HG02973 (cell line): ENCODE results near the gene SH3RF3.
"Not testable (repeated sequence)": the region's sequence is repeated elsewhere in the genome, so short reads cannot be mapped to it uniquely, and the experiment has no call there.

ENCODE experiments used
- ATAC-seq: cut with Tn5 transposase; IDR thresholded peaks from one replicate; pipeline ENCODE4 v1.9.1; 2021; ENCODE audit warnings: moderate library complexity; ENCODE audit not compliant: unreplicated experiment

Gene SH3RF3

DNA sequence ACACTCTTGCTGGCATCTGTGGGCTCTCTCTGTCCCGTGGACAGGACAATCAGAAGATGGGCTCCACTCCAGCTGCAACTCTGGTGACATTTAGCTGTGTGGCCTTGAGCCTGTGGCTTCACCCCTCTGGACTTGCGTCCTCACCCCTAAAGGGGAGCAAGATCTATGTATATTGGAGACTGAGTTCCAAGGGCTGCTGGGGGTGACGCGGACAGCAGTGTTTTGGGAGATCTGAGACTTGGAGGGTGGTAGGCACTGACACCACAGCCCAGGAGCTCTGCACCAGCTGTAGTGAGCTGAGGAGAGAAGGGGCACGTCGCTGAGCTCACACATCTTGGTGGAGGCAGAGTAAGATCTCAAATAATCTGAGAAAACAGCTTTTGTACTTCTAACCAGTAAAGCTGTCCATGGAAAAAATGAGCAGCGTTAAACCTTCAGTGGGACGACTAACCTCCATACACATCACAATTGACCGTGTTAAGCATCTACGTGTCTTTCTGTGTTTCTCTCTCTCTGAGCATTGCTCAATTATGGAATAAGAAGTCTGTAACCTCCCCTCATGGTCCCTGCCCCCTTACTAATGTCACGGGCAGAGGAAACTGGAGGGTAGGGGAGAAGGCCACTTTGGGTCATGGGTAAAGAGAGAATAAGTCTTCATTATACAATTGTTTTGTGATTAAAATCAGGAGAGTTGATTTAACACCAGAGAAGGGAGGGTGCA, 85.8 kb downstream of the SH3RF3 start:
- no peak for ATAC-seq

DNA sequence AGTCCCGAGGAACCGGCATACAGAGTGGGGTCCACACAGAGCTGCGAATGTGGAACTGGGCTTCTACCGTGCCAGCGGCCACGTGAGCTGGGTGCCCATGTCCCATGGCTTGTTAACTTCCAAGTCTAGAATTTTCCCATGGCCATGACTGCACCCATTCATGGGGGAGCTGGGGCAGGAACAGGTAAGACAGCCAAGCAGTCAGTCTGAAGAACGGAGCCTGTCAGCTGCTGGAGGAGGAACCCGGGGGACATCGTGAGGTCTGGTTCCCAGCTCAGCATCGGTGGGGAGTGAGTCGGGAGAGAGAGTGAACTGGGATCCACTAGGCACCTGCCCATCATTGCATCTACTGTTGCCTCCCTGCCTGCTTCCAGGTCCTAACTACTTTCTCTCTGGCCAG, 86.9 kb downstream of the SH3RF3 start:
- no peak for ATAC-seq

DNA sequence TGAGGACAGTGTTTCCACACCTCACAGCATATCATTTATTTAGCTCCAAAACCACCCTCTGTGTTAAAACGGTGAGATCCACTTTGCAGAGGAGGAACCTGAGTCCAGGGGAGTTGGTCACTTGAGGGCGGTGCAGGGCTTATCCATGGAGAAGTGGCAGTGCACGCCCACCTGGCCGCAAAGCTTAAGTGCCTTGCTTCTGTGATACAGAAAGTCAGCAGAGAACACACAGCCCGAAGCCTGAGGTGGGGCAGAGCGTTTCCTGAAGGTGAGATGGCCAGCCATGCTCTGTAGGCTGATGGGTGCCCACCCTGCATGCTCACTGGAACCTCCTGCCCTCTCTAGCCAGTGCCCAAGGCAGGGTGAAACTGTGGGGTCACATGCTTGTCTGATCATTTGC, 87.3 kb downstream of the SH3RF3 start:
- ATAC-seq = no peak

DNA sequence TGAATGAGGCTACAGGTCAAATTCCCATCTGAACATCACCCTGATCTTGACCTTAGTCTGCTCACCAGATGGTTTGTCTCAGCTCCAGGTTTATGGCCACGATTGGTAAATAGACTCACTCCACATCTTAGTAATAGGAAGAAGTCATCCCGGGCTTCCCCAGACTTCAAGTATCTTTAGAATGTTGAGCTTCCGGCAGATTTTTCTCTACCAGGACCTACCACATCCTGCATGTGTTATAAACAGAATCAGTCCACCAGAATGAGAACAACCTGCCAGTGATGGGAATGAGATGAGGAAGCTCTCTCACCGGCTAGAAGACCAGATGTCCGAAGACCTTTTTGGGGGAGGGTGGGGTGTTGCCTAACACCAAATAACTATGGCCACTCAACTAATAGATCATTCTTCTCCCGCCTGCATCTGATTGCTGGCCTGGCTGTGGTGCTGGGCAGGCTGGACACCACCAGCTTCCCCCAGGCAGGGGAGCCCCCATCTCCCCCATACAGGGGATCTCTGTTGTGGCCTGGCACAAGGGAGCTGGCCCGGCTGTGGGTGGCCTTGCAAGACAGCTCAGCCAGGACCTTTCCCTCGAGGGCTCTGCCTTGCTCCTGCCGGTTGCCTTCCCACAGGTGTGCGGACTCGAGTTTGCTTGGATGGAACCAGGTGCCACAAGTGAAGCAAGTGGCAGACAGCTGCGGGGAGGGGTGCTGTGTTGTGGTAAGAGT, 88.5 kb downstream of the SH3RF3 start:
- no peak for ATAC-seq

DNA sequence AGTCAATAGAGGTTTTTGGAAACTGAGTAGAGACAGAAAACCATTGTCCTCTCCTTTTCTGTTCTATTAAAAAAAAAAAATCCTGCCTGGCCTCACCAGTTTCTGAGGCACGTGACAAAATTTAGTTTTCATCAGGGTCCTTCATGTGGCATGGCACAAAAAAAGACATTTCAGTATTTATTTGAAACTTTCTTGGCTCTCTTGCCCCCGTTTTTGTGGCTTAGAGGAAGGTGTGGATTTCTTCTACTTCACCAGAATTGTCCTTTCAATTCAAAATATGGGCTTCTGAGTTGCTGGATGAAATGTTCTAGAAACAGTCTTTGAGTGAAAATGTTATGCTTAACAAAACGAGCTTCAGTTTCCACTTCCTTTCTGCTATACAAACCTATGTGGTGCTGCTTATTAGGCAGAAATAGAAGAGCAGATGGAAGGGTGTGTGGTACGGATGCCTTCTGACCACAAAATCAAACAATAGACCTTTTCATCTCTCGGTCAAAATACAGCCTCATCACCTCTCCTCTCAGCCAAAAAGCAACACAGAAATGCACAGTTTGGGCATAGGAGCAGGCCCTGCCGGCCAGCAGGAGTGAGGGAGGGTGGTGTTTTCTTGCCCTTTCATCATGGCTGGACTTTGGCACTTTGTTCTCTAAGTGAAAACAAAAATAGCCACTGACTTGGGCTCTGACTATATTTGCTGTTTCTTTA, 89.2 kb downstream of the SH3RF3 start:
- no peak for ATAC-seq

DNA sequence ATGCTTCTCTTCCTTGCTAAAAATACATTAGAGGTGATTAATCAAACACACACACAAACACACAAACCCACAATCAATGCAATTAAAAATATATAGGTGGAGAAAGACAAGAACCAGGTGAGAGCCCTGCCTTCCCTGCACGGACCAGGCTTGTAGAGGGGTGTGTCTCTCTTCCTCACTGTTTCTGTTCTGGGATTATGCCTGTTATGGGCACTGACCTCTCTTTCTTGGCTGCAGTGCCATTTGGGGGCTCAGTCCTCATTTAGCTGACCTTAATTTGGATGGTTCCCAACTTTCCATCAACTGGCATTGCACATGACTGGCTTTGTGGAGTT, 89.8 kb downstream of the SH3RF3 start:
- no peak for ATAC-seq

DNA sequence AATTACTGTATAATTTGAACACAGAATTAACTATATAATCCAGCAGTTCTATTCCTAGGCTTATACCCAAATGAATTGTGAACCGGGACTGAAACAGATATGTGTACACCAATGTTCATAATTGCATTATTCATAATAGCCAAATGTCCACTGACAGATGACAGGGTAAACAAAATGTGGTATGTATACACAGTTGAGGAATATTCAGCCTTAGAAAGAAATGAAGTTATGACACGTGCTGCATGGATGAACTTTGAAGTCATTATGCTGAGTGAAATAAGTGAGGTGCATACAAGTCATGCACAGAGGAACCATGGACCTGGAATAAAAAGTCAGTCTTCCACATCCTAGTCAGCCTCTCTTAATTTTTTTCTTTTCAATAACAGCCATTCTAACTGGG, 91.9 kb downstream of the SH3RF3 start:
- ATAC-seq = no peak

DNA sequence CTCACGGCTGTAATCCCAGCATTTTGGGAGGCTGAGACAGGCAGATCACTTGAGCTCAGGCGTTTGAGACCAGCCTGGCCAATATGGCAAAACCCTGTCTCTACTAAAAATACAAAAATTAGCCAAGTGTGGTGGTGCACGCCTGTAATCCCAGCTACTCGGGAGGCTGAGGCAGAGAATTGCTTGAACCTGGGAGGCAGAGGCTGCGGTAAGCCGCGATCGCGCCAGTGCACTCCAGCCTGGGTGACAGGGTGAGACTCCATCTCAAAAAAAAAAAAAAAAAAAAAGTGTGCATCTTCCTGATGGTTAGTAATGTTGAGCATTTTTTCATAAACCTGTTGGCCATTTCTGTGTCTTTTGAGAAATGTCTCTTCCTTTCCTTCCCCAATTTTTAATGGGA, 92.3 kb downstream of the SH3RF3 start:
- ATAC-seq = not testable (repeated sequence)

DNA sequence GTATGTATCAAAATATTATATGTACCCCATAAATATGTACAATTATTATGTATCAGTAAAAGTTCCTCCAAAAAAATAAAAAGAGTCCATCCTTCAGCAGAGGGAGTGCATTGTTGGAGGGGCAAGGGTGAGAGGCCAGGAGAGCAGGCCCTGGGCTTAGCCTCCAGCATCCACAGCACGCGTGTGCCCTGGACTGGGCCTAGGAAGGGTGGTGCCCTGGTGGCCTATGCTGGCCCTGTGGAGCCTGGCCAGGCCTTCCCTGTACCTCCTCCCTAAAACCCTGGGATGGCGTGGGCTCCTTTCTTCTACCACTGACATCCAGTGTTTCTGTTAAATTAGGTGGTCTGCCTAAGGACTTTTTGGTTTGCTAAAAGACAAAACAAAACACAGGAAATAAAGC, 93.4 kb downstream of the SH3RF3 start:
- no peak for ATAC-seq

DNA sequence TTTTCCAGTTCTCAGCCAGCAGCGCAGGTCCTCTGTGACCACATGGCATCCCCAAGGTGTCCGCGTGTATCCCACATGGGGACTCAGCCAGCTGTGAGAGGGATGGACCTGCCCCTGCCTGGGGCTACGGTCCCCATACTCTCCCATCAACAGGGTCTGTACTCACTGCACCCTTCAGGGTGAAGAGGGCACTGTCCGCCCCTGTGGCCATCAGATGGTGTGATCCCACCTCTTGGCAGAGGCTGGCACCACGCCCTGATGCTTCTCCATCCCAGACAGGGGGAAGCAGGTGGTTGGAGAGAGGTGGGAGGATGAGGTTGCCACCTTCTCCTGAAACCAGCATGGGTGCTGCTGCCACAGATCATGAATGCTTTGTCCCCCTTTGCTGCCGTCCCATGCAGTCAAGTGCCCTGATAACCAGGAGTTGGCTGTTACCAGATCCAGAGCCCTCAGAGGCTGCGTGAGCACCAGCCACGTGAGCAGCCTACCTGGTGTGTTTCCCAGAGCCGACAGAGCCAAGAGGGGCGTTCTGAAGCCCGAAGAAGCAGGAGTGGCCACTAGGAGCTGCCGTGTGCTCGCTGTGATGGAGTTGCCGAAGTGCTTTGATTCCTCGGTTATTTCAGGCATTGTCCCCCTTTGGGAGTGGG, 93.9 kb downstream of the SH3RF3 start:
- ATAC-seq = no peak

DNA sequence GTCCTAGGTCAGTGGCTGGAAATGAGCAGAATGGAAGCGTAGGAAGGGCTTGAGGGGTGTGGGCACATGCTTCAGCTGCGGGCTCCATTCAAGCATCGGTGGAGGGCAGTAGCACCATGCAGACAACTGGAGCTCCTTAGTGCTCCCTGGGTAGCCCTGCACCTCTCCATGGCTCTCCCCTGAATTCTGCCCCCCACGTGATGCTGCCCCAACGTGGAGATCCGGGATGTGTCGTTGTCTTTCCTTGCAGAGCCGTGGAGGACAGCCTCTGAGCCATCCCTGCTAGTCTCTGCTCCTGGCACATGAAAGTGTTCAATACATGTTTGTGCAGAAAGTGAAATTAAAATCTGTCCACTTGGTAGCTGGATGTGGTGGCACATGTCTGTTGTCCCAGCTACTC, 94.5 kb downstream of the SH3RF3 start:
- ATAC-seq = no peak

DNA sequence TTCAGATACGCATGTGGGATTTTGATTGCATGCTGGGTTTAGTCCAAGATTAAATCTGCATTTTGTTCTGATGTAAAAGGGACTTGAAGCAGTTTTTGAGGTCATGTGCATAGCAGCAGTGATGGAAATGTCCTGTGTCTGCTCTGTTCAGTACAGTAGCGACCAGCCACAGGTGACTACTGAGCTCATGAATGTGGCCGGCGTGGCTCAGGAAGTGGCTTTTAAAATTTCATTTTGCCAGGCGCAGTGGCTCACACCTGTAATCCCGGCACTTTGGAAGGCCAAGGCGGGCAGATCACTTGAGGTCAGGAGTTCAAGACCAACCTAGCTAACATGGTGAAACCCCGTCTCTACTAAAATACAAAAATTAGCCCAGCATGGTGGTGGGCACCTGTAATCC, 95.3 kb downstream of the SH3RF3 start:
- not testable (repeated sequence) for ATAC-seq

DNA sequence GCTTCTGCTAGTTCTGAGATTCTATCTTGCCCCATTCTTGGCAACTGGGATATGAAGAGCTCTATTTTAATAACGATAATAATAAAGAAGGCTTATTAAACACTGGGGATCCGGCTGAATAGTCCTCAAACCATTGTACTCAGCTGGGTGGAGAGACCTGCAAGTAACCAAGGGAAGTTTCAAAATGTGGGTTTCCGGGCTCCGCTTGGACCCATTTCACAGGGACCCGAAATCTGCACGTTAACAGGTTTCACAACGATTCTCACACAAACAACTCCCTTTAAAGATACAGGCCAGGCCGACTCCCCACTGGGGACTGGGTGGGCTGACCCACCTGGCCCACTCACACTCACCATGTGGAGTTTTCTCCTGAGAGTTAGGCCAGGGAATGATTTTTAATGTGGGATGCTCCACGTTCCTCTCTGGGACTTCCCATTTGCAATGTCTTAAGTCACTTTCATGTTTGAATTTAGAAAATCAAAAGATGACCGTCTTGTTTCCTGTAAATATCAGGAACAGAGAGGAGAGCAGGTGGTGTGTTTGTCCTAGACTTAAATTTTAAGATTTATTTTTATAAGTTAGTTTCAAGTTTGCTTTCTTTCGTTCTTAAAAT, 96.3 kb downstream of the SH3RF3 start:
- no peak for ATAC-seq

DNA sequence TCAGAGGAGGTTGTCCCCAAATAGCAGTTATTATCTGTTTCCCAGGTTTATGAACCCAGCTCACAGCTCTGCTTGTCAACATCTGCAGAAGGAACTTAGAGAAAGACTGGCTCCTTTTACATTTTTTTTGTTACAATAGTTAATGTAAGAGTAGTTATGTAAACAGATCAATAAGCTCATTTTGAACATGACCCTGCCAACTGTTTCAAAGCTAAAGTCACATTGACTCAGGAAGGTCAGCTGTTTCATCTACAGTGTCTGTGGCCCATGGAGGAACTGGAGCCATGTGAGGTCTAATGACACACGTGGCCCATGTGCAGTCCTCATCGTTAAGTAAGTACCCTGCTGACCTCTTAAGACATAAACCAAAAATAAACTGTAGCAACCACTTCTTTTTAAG, 97.1 kb downstream of the SH3RF3 start:
- ATAC-seq = no peak

DNA sequence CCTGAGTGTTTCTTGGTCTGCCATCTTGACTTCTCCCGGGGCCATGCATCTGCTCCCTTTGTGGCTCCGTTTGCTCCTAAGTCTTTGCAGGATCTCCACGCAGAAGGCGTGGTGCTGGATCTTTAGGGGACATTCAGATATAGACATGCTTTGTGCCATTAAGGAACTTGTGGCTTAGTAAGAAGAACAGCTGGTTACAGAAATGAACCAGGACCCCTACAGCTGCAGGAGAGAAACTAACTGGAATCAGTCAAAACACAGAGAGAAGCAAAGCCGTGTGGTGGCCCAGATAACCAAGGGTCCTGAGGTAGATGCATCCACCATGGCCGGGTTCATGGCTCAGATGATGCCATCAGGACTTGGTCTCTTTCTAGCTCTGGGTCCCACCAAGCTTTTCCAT, 97.6 kb downstream of the SH3RF3 start:
- ATAC-seq = no peak

DNA sequence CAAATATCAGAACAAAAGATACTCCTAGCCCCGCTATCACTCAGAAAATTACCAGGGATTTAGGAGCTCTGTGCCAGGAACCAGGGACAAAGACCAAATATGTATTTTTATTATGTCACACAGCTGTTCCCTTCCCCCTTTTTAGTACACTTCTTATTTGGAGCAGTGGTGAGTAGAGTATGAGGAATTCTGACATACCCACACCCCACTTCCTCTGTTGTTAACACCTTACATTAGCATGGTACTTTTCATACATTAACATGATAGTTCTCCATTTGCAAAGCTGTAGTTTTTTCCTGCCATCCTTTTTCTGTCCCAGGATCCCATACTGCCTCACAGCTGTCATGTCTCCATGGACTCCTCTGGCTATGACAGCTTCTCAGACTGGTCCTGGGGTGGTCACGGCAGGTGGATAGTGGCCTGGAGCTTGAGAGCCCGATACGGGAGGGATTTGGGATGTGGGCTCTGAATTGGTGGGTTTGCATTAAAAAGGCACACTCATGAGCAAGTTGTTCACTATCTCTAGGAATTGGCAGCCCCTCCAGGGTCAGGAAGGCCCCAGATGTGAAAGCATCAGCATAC, 100.2 kb downstream of the SH3RF3 start:
- ATAC-seq = no peak

DNA sequence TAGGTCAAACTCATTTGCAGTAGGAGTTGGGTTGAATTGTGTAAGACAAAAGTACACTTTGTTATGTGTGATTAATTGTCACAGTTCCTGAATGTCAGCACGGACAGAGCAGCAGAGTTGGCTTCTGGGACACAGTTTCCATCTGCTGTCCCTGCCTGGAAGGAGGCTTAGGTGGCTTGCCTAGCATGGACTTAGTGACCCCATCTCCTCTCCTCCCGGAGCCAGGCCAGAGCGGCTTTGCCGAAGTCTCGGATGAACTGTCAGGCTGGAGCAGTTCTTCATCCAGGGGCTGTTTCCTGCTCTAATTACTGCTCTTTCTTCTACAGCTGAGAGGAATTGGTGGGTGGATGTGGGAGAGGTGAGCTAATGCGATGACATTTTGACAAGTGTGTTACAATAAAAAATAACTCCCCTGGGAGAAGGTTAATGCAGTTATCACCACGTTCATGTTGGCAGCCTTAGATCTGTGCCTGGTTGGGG, 102.0 kb downstream of the SH3RF3 start:
- ATAC-seq = no peak

DNA sequence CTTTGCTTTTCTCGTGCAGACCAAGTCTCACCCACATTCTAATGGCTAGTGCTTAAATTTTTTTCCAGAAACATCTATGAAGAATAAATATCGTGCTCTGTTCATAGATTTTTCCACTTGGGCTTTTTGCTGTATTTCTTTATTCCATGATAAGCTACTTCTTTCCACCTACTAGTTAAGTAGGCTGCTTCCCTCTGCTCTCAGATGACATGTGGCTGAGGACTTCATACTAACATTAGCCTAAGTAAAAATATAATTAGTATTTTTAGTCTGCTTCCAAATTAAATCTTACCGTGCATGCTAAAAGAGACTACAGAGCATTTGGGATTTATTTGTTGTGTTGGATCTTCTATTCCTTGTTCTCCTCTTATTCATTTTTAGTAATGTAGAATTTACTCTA, 102.4 kb downstream of the SH3RF3 start:
- ATAC-seq = no peak

DNA sequence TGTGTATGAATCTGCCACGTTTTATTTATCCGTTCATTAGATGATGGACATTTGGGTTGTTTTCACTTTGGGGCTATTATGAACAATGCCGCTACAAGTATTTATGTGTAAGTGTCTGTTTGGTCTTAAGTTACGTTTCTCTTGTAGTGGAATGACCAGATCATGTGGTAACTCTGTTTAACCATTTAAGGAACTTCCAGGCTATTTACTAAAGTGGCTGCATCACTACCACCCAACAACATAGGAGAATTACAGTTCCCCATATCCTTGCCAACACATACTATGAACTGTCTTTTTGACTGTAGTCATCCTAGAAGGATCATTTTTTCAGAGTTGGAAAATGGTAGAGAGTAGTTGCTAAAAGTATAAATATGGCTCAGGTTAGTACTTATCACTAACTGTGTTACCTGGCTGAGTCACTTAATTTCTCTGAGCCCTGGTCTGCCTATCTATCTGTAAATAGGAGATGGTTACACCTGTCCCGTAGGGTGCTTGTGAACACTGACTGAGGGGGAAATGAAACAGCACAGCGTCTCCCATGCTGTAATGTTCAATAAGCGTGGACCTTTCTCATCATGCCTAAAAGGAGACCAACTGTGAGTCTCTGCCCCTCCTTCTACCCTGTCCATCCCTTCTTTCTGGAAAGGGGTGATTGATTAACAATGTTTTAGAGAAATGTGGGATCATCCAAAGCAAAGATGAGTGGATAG, 103.1 kb downstream of the SH3RF3 start:
- ATAC-seq = no peak

DNA sequence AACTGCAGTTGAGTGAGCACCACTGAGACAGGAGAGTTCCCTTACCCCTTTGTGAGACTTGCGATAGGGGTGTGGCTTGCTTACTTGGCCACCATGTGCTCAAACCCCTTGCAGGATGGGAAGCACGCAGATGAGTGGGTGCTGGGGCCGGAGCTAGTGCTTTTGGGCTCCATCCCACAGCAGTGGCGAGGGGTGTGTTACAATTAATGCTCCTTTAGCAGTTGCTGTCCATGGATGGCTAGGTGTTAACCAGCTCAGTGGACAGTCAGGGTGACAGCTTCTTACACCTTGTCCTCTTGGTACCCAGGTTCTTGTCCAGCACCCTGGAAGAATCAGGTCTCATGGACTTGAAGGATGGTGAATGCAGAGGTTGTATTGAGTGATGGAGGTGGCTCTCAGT, 103.9 kb downstream of the SH3RF3 start:
- ATAC-seq = no peak
